Nephron (organoid): ENCODE data around the gene HSD3B1.

Source experiments
- H3K27ac Mint-ChIP-seq, 3 experiments: 2 replicates each; pipeline ENCODE4 v1.8.0; 2020; ENCODE audit warnings: mixed read lengths in 3 of 3, mild to moderate bottlenecking in 2 of 3, moderate library complexity in 1 of 3
- H3K27me3 Mint-ChIP-seq: 2 replicates; pipeline ENCODE4 v1.8.0; 2021; ENCODE audit warnings: low read depth, mild to moderate bottlenecking, moderate library complexity, mixed read lengths
- H3K36me3 Mint-ChIP-seq: 2 replicates; pipeline ENCODE4 v1.8.0; 2020; ENCODE audit warnings: low read depth, mixed read lengths
- H3K4me1 Mint-ChIP-seq: 2 replicates; pipeline ENCODE4 v1.8.0; 2020; ENCODE audit warnings: mixed read lengths
- H3K4me3 Mint-ChIP-seq, 3 experiments: 2 replicates each; pipeline ENCODE4 v1.8.0; 2020; ENCODE audit warnings: mild to moderate bottlenecking in 3 of 3, mixed read lengths in 3 of 3, moderate library complexity in 2 of 3
- H3K9me3 Mint-ChIP-seq: 2 replicates; pipeline ENCODE4 v1.8.0; 2020; ENCODE audit warnings: mixed read lengths
- TF ChIP-seq, protein P1 (sequence below), 3 experiments: fragments of 200-600 bp; sonication (generic); IDR thresholded peaks; one replicate each; pipeline ENCODE4 v1.5.0; 2021; ENCODE audit warnings: antibody characterized with exemption in 3 of 3; ENCODE audit not compliant: unreplicated experiment in 3 of 3

HSD3B1 gene

DNA sequence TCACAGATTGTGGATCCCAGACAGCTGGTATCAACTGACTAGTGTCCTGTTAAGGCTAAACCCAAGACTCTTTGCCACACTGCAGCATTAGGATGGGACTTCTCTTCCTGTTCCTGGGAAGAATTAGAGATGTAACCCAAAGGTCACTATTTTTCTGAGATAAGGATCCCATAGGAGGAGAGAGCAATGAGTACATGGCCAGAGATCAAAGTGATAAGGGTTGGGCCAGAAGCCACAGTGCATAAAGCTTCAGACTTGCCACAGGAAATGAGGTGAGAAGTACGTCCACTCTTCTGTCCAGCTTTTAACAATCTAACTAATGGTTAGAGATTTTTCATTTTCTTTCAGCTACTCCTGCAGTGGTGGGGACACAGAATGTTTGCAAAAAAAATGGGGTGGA is at the start of gene HSD3B1:
Gene HSD3B1 (plus strand): TSS at position 270 of the 400 bp plus-strand sequence. CDS start 267 bp downstream, outside the sequence.
- Mint-ChIP-seq H3K27ac (no peak within 1 kb of the TSS), H3K4me1 (no peaks in the 10 kb centered on the region), H3K9me3 (peaks cover 2% of the 10 kb centered on the region), H3K36me3 (no peaks in the 10 kb centered on the region), H3K27me3 (peaks cover 16% of the 10 kb centered on the region), H3K4me3 (no peak within 1 kb of the TSS)
- TF ChIP-seq, protein P1, sequence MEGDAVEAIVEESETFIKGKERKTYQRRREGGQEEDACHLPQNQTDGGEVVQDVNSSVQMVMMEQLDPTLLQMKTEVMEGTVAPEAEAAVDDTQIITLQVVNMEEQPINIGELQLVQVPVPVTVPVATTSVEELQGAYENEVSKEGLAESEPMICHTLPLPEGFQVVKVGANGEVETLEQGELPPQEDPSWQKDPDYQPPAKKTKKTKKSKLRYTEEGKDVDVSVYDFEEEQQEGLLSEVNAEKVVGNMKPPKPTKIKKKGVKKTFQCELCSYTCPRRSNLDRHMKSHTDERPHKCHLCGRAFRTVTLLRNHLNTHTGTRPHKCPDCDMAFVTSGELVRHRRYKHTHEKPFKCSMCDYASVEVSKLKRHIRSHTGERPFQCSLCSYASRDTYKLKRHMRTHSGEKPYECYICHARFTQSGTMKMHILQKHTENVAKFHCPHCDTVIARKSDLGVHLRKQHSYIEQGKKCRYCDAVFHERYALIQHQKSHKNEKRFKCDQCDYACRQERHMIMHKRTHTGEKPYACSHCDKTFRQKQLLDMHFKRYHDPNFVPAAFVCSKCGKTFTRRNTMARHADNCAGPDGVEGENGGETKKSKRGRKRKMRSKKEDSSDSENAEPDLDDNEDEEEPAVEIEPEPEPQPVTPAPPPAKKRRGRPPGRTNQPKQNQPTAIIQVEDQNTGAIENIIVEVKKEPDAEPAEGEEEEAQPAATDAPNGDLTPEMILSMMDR (IDR thresholded peaks at IDR 0.05; ENCODE audit: unreplicated experiment in 3 of 3): no peak

DNA sequence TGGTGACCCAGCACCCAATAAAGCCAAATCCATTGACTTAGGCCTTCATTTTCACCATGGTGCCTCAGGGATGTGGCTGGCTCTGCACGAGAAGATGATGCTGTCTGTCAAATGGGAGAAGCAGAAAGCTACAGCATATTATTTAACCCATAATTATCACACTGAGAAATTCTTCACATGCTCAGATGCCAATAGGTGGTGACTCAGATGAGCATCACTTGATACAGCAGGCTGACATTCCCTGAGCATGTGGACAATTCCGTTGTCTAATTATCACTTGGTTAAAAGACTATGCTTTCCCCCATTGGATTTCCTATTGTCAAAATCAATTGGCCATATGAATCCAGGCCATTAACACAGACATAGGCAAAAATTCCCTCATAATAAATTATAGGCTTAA is 44.0 kb upstream of the HSD3B1 start:
- no peaks in the 10 kb centered on the region for H3K36me3 Mint-ChIP-seq

DNA sequence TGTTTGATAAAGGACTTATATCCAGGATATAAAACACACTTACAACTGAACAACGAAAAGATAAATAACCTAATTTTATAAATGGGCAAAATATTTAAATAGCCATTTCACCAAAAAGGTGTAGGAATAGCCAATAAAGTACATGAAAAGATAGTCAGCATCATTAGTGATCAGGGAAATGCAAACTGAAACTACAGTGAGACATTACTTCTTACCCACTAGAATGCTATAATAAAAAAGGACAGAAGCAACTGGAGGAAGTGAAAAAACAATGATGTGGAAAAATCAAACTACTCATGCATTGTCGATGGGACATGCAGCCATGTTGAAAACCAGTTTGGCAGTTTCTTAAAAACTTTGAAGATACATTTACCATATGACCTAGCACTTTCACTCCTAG is 43.4 kb upstream of the HSD3B1 start:
- Mint-ChIP-seq H3K4me1 (no peaks in the 10 kb centered on the region), H3K36me3 (no peaks in the 10 kb centered on the region), H3K9me3 (no peaks in the 10 kb centered on the region), H3K27me3 (no peaks in the 10 kb centered on the region), H3K4me3 (no peak overlapping the region), H3K27ac (no peak overlapping the region)
- TF ChIP-seq, protein P1 (IDR thresholded peaks at IDR 0.05; ENCODE audit: unreplicated experiment in 3 of 3): no peak

More for the DNA sequence above, 44.0 kb upstream of the HSD3B1 start:
- Mint-ChIP-seq H3K4me1 (no peaks in the 10 kb centered on the region), H3K4me3 (no peak overlapping the region), H3K9me3 (no peaks in the 10 kb centered on the region), H3K27ac (no peak overlapping the region), H3K27me3 (no peaks in the 10 kb centered on the region)
- TF ChIP-seq, protein P1 (IDR thresholded peaks at IDR 0.05; ENCODE audit: unreplicated experiment in 3 of 3): no peak

DNA sequence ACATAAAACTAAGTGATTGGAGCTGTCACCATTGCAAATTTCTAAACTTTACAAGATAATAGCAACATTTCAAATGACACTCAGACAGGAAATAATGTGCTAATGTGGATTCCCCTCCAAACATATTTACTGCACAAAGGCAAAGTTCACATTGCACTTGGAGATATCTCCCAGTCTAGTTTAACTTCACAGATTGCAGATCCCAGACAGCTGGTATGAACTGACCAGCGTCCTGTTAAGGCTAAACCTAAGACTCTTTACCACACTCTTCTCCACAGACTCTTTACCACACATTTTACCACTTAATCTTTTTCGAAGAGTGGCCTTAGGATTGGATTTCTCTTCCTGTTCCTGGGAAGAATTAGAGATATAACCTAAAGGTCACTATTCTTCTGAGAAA is 40.6 kb upstream of the HSD3B1 start:
- H3K4me3 Mint-ChIP-seq: no peak overlapping the region
- TF ChIP-seq, protein P1 (IDR thresholded peaks at IDR 0.05; ENCODE audit: unreplicated experiment in 3 of 3): no peak

DNA sequence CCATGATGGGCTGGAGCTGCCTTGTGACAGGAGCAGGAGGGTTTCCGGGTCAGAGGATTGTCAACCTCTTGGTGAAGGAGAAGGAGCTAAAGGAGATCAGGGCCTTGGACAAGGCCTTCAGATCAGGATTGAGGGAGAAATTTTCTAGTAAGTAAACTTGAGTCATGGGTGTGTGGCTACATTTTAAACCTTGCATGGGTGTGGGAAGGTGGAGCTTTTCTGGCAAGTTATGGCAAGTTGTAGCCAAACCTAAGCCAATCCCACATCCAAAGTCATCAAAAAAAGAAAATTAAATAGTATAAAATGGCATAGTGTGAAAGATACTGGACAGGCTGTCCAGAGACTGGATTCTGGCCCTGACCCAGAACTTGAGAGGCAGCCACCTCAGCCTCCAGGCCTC is 39.8 kb upstream of the HSD3B1 start:
- H3K27me3 Mint-ChIP-seq: no peaks in the 10 kb centered on the region
- no peaks in the 10 kb centered on the region for H3K36me3 Mint-ChIP-seq
- H3K9me3 Mint-ChIP-seq: no peaks in the 10 kb centered on the region
- H3K27ac Mint-ChIP-seq: no peak overlapping the region
- TF ChIP-seq, protein P1 (IDR thresholded peaks at IDR 0.05; ENCODE audit: unreplicated experiment in 3 of 3): no peak
- no peak overlapping the region for H3K4me3 Mint-ChIP-seq
- no peaks in the 10 kb centered on the region for H3K4me1 Mint-ChIP-seq

More for the DNA sequence above, 40.6 kb upstream of the HSD3B1 start:
- H3K36me3 Mint-ChIP-seq: no peaks in the 10 kb centered on the region
- no peak overlapping the region for H3K27ac Mint-ChIP-seq
- H3K4me1 Mint-ChIP-seq: no peaks in the 10 kb centered on the region
- no peaks in the 10 kb centered on the region for H3K27me3 Mint-ChIP-seq
- no peaks in the 10 kb centered on the region for H3K9me3 Mint-ChIP-seq

DNA sequence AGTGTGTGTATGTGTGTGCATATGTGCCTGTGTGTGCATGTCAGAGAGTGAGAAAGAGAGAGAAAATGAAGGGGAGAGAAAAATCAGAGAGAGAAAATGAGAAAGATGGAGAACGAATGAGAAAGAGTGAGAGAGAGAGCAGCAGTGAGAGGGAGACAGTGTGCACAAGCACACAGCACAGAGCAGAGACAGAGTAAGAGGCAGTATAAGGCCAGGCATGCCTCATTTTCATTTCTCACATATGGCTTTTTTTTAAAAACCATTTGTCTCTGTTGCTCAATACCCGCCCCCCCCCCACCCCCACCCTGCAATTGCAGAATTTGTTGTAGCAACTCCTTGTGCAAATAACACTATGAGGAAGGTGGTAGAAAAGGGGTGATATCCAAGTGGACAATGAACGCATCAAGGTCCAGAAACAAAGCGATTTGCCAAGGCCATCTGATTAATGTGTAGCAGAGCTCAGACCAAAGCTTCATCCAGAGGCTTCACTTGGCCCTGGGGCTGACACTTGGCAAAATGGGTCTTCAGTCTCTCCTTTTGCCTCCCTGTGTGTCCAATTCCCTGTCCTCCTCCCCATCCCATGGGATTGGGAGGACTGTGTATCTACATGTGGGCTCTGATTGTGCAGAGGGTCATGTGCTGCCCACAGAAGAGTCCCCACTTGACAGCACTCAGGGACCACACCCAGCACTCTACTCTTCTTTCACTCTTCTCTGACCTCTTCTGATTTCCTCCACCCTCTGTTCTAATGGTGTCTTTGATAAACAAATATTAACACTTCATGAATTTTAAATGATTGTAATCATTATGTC is 38.9 kb upstream of the HSD3B1 start:
- TF ChIP-seq, protein P1 (IDR thresholded peaks at IDR 0.05; ENCODE audit: unreplicated experiment in 3 of 3): no peak
- H3K27ac Mint-ChIP-seq: no peak overlapping the region
- no peaks in the 10 kb centered on the region for H3K9me3 Mint-ChIP-seq
- no peak overlapping the region for H3K4me3 Mint-ChIP-seq
- H3K4me1 Mint-ChIP-seq: no peaks in the 10 kb centered on the region
- H3K27me3 Mint-ChIP-seq: no peaks in the 10 kb centered on the region
- no peaks in the 10 kb centered on the region for H3K36me3 Mint-ChIP-seq
